ENCODE data around the gene ADPRS.

The ADPRS gene

DNA sequence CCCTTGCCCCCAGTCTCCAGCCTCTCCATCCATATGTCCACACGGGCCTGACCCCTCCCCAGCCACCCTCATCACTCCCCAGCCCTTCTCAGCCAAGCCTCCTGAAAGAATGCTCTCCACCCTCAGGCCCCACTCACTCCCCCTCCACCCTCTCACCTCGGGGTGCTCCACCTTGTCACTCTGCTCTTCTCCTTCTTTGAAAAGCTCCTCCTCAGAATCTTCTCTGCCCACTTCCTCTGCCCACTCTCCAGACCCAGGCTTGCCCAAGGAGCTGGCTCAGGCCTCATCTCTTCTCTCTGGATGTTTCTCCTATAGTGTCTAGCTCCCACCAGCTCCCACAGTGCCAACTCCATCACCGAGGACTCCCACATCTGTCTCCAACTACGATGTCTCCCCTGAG lies 22.5 kb downstream of the ADPRS start:
- FAIRE-seq: no peak

GRCh38 chr1:36112823-36113222 lies 24.1 kb downstream of the ADPRS start:
- no peak for FAIRE-seq

GRCh38 chr1:36114371-36114770 lies 25.7 kb downstream of the ADPRS start:
- no peak for FAIRE-seq

DNA sequence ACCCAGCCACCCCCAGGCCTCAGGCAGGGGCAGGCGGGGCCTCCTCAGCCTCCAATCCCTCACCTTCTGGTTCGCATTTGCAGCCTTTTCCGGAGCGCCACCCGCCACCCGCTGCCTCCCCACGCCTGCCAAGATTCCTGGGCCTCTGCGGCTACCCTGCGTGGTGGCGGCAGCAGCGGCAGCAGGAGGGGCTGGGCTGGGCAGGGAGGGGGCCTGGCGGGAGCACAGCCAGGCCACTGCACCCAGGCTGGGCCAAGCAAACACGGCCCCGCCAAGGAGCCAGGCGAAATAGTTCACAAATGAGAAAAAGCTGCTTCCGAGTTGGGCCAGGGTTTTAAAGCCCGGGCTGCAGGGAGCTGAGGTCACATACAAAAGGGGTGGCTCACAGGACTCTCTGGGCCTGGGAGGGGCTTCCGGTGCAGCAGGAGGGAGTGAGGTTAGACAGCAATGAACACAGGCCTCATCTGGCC lies 26.5 kb downstream of the ADPRS start:
- FAIRE-seq: no peak

GRCh38 chr1:36115931-36116330 lies 27.2 kb downstream of the ADPRS start:
- FAIRE-seq: no peak

DNA sequence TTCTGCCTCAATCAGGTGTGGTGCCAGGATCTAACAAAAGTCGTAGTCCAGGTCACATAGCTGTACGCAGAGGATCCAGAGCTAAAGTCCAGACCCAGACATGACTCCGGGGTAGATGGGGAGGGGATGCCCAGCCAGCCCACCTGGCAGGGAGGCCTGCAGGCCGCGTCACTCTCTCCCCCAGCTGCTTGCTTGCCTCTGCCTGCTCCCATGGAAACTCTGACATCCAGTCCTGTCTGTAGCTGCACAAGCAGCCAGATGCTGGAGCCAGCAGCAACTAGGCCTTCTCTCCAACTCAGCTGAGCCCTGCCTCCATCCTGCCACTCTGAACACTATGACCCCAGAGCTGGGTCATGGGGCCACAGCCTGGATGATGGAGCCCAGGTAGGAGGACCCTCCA lies 28.2 kb downstream of the ADPRS start:
- FAIRE-seq: no peak

DNA sequence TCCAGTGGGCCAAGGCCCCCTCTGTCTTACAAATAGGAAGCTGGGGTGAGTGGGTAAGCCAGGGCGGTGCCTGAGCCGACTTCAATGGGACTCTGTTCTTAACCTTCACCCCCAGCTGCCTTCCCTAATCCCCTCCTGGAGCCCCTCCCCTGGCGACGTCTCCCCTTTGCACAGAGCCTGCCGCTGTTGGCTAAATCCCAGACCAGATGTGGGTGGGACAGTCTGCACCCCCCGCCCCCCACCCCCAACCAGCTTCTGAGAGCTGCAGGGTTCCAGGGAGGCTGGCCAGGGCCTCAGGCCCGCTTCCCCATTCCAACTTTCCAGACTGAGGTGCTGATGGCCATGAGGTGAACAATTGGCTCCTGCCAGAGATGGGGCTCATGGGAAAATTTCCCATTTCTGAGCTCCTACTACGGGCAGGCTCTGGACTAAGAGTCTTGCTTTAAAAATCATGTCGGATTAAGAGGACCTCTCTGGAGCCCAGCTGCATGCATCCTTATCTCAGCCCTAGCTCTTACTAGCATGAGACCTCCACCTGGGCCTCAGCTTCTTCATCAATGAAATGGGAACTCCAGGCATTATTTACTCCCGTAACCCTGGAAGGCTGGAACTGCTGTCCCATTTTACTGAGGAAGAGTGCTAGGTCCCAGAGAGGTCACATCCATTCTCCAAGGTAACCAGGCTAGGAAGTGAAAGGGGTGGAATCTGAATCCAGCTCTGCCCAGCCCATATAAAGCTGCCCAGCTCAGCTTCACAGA lies 29.9 kb downstream of the ADPRS start:
- FAIRE-seq: no peak

DNA sequence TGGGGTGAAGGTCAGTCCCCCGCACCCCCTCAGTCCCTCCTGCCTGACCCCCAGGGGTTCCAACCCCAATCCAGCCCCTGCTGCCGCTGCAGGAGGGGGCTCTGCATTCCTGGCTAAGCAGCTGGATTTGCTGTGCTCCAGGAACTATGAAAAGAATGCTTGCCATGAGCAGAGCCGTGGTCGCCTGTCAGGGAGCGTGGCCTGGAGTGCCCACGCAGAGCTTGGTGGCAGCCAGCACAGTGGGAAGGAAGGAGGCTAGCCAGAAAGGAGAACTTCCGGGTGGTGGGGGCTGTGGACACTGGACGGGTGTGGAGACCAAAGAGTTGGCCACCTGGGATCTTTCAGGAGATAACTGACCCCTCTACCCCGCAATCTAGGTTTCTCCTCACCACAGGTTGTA lies 30.8 kb downstream of the ADPRS start:
- no peak for FAIRE-seq

DNA sequence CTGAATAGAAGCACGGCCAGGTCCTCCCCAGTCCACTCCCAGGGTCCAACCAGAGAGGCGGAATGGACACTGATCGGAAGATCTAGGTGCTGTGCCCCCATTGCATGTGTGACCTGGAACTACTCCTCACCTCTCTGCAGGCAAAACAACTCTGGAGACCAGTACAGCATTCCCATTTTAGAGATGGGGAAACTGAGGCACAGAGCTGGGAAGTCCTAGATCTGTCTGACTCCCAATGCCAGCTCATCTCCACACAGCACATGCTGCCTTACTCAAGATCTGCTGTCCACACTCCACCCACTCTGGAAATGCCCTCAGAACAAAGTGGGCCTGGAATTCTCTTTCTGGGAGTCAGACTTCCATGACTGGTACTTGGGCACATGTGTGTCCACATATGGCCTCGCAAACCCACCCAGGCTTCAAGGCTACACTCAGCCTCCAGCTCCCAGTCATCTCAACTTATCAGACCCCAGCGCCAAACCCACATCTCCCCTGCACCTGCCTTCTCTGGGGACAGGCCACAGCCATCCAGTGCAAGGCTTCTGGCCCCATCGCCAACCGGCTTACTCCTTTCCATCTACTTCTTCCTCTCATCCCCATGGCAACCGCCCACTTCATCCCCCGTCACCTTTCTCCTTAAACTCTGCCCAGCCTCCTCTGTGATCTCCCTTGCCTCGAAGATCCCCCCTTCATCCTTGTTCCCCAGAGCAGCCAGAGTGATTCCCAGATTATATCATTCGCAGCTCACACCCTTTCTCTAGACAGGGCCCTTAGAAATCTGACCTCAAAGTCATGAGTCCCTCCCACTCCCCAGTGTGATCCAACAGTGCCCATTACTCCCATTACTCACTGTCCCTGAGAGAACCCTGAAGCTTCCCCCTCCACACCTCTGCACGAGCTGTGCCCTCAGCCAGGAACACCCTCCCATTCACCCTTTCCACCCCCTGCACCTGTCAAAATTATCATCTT lies 33.7 kb downstream of the ADPRS start:
- no peak for FAIRE-seq

DNA sequence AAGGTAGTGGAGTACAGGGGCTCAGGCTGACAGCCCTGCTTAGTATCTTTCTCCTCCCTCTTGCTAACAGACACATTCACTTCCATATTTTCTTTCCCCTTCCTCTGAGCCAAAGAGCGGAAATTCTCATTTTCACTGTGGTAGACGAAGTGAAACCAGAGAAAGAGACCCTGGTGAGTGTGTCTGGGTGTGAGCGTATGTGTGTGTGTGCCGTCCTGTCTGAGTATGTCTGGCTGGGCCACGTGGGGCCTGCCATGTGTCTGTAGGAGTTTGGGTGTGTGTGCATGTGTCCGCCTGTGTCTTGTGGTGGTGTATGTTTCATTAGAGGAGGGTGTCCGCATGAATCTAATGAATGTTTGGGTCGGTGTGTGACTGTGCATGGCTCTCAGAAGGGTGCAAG lies 34.7 kb downstream of the ADPRS start:
- no peak for FAIRE-seq

GRCh38 chr1:36124404-36125128 lies 35.9 kb downstream of the ADPRS start:
- FAIRE-seq: no peak

DNA sequence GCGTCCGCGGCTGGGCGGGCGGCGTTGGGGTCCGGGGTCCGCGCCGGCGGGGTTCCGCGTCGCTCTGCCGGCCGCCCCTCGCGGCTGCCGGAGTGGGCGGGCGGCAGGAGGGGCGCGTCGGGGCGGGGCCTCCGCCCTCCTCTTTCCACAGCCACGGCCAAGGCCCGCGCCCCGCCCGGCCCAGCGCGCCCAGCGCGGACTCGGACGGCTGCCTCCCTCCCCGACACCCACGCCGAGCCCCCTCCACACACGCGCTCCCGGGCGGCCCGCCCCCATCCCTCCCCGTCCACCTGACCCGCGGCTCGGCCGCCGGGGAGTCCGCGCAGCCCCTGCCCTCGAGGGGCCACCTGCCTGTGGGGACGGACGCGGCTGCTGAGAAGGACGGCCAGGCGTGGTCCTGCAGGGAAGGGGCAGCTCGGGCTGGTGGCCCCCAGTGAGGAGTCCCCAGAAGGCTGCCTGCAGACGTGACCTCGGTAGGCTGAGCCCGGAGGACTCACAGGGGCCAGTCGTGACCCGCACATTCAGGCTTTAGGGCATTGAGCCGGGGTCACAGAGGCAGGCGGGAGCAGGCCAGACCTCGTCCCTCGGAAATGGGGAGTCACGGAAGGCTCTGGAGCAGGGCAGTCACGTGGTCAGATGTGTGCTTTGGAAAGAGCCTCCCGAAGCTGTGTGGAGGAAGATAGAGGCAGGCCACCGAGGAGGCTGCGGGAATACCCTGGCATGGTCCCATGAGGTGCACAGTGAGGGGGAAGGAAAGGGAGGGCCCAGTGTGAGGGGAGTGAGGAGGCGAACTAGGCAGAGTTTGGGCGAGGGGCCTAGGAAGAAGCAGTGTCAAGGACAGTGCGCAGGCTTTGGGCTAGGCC lies 36.7 kb downstream of the ADPRS start, which contains the start of gene COL8A2:
TSS of gene COL8A2 (minus strand) at position 94 of the 863 bp plus-strand sequence. CDS start 24,980 bp downstream, outside the sequence.
- FAIRE-seq: no peak

DNA sequence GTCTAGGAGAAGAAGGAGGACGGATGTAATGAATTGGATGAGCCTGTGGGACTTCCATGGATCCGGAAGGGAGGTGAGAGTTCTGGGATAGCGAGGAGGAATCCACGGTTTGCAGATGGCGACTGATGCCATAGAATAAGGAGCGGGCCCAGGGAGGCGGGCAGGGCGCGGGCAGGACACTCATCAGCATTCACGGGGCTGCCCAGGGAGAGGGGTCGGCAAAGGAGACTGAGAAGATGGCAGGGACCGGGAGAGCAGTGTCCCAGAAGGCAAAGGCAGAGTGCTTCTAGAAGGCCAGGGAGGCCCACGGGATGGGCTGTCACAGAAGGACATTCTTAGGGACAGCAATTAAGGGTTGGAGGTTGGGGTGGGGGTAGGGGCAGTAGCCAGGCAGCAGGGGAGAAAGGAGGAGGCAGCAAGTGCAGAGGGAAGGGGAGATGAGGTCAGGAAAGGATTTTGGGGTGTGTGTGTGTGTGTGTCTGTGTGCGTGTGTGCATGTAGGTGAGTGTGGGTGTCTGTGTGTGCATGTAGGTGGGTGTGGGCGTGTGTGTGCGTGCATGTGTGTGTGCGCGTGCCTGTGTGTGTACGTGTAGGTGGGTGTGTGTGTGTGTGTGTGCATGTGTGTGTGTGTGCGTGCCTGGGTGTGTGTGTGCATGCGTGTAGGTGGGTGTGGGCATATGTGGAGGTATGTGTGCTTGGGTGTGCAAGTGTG lies 37.5 kb downstream of the ADPRS start:
- FAIRE-seq: no peak

GRCh38 chr1:36126797-36127500 lies 38.3 kb downstream of the ADPRS start:
- FAIRE-seq: no peak

DNA sequence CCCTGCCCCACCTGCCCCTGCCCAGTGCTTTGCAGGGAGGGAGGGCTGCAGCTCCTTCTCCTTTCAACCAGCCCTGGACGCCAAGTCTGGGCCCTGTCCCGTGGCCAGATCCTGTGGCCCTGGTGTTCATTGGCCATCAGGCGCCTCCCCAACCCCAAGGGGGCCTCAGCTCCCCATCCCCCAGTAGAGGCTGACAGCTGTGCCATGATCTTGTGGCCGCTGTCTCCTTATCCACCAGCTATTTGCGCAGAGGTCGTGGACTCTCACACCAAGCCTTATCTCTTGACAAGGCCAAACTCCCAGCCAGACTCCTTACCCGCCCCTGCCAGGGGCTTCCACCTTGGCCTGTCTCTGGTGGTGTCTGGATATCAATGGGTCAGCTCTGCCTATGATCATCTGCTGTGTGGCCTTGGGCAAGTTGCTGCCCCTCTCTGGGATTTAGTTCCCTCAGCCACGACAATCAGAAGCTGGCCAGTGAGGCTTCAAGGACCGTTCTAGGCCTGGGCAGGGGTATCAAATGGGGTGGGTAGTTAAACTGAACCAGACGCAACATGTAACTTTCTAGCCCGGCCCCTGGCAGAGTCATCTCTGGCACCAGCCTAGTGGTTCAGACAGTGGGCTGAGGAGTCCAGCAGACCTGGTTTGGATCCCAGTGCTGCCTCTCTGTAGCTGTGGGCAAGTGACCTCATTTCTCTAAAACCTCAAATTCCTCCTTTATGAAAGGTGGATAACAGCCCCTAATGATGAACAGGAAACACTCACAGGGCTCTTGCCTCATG lies 39.6 kb downstream of the ADPRS start:
- no peak for FAIRE-seq

DNA sequence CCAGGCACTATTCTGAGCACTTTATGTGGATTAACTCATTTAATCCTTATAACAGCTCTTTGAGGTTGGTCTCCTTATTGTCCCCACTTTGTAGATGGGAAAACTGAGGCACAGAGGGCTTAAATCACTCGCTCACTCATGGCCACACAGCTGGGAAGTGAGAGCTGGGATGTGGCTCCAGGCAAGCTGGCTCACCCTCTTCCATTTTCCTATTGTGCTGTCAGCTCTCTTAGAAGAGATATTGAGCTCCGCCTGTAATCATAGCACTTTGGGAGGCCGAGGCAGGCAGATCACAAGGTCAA lies 40.2 kb downstream of the ADPRS start:
- no peak for FAIRE-seq

DNA sequence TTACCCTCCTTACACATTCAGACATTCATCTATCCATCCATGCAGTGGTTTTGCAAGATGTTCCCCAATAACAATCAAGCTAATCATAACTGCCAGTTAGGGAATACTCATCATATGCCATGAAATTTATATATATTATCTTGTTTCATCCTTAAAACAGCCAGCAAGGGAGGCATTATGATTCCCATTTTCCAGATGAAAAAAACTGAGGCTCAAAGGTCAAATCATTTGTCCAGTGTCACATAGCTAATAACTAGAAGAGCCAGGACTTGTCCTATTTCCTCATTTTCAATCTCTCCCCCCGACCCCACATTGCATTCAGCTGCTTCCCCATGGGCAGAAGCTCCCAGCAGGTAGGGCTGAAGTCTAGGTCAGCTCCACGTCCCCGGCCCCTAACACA lies 43.3 kb downstream of the ADPRS start:
- FAIRE-seq: no peak

GRCh38 chr1:36133484-36133883 lies 44.8 kb downstream of the ADPRS start:
- no peak for FAIRE-seq

- no peak for FAIRE-seq
Observed at GRCh38 chr1:36134031-36134430, 45.3 kb downstream of the ADPRS start.

Measured in A204.1 (cell line).